K562 (cell line): ENCODE results near the gene LMNTD2. TPM values are rescaled to one million over a fixed set of nuclear protein-coding genes. Genes with fewer than 3 reads are reported as not detected.

Experiments used
- BACH1 ChIP-seq: fragments of 200-800 bp; sonication (Bioruptor generic); IDR thresholded peaks from 2 replicates; pipeline ENCODE4 v1.6.1; 2016; ENCODE audit warnings: missing genetic modification characterization, missing compliant biosample characterization
- MAFG ChIP-seq: fragments of 450-650 bp; conservative IDR thresholded peaks from 2 replicates; pipeline ENCODE4 v1.6.1; 2016; ENCODE audit warnings: missing genetic modification characterization, missing compliant biosample characterization
- XRCC5 ChIP-seq: fragments of 200-400 bp; formaldehyde crosslinking; IDR thresholded peaks from 2 replicates; pipeline ENCODE4 v1.6.1; 2017; ENCODE audit warnings: low read depth, mild to moderate bottlenecking, low read length
- ZBTB7A ChIP-seq: IDR thresholded peaks from 2 replicates; pipeline ENCODE4 v1.6.1; 2011; ENCODE audit warnings: low read depth, mild to moderate bottlenecking, low read length, moderate library complexity, borderline replicate concordance; ENCODE audit not compliant: control insufficient read depth
- polyA plus RNA-seq, 8 experiments: library from polyadenylated mRNA; depleted of rRNA in 4 of 8; stranded (reverse) in 5 of 8; unstranded in 3 of 8; fragments of >200 nt; fragmentation: Nextera tagmentation in 2 of 8; fragmentation: Illumina TruSeq in 1 of 8; extraction: Ambion mirVana in 2 of 8; extraction: Trizol in 1 of 8; gene quantifications; 2 replicates each; pipeline versions ENCODE4 v1.2.1 to v1.2.3, GENCODE V29; 2011 to 2014; ENCODE audit warnings: inconsistent platforms in 1 of 8, missing spikeins in 1 of 8
- total RNA-seq, 7 experiments: library from RNA; depleted of rRNA in 6 of 7; stranded (reverse); fragments of >200 nt in 6 of 7; fragmentation: Illumina TruSeq in 2 of 7; extraction: Trizol in 2 of 7; gene quantifications; 2 replicates each; pipeline versions ENCODE4 v1.2.1 to v1.2.3, GENCODE V29; 2011 to 2021; ENCODE audit warnings: low replicate concordance in 1 of 7
- TF ChIP-seq, protein P1 (sequence below): sonication (generic); formaldehyde crosslinking; IDR thresholded peaks from 2 replicates; pipeline ENCODE4 v1.8.1; 2023; ENCODE audit warnings: mild to moderate bottlenecking, missing genetic modification reagents
- TF ChIP-seq, protein P2 (sequence below): sonication (generic); IDR thresholded peaks from 2 replicates; pipeline ENCODE4 v1.6.1; 2016
- TF ChIP-seq, protein P3 (sequence below): IDR thresholded peaks from 3 replicates; pipeline ENCODE4 v1.6.1; 2011; ENCODE audit warnings: borderline replicate concordance, mild to moderate bottlenecking; ENCODE audit not compliant: insufficient read length, insufficient read depth

The LMNTD2 gene
- total and polyA plus RNA-seq, 9 of the 15 experiments (the other 6 are each of a cell fraction or from before 2014, with no cell fraction given), result 0.48 to 4.2 (median 1.5) TPM; not detected in 3

DNA sequence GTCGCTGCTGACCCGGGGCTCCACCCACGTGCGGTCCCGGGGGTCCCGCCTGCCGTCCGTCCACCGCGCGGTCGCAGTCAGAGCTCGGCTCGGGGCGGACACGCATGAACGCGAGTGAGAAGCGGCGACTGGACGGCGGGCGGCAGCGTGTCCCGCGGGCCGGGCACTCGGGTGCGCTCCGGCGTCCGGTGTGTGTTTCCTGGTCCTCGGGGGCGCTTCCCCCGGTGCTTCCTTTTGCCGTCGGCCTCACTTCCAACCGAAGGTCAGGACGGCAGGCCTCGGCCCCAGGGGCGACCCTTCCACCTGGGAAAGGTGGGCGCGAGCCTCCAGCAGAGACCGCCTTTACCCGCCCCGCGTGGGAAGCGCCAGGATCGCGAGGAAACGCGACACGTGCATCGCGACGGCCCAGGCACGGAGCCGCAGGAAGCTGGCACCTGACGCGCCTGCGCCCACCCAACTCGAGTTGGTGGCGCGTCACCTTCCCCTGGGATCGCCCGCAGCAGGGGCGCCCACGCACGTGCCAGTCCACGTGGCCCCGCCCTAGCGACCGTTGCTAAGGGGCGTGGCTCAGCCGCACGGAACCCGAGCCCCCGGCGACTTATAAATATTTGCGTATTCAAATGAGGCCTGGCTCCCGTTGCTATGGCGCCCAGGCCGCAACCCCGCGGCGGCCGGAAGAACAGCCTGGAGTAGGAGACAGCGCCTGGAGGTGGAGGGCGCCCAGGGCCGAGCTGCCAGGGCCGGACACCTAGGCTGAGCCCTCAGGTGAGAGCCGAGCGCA, 23.5 kb downstream of the LMNTD2 start, which contains the start of gene LRRC56 (continued):
- TF ChIP-seq BACH1 (tag), result no peak
- TF ChIP-seq, protein P1, sequence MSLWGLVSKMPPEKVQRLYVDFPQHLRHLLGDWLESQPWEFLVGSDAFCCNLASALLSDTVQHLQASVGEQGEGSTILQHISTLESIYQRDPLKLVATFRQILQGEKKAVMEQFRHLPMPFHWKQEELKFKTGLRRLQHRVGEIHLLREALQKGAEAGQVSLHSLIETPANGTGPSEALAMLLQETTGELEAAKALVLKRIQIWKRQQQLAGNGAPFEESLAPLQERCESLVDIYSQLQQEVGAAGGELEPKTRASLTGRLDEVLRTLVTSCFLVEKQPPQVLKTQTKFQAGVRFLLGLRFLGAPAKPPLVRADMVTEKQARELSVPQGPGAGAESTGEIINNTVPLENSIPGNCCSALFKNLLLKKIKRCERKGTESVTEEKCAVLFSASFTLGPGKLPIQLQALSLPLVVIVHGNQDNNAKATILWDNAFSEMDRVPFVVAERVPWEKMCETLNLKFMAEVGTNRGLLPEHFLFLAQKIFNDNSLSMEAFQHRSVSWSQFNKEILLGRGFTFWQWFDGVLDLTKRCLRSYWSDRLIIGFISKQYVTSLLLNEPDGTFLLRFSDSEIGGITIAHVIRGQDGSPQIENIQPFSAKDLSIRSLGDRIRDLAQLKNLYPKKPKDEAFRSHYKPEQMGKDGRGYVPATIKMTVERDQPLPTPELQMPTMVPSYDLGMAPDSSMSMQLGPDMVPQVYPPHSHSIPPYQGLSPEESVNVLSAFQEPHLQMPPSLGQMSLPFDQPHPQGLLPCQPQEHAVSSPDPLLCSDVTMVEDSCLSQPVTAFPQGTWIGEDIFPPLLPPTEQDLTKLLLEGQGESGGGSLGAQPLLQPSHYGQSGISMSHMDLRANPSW, result 0 out of 2 replicates have a peak, but pooled peaks have one; percentile 39
- TF ChIP-seq ZBTB7A, result peak; percentile 20; the same call in 1 of the 2 replicates
- no peak for TF ChIP-seq MAFG (tag)
- TF ChIP-seq, protein P2, sequence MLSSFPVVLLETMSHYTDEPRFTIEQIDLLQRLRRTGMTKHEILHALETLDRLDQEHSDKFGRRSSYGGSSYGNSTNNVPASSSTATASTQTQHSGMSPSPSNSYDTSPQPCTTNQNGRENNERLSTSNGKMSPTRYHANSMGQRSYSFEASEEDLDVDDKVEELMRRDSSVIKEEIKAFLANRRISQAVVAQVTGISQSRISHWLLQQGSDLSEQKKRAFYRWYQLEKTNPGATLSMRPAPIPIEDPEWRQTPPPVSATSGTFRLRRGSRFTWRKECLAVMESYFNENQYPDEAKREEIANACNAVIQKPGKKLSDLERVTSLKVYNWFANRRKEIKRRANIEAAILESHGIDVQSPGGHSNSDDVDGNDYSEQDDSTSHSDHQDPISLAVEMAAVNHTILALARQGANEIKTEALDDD, result no peak
- TF ChIP-seq XRCC5, result no peak
- TF ChIP-seq, protein P3, sequence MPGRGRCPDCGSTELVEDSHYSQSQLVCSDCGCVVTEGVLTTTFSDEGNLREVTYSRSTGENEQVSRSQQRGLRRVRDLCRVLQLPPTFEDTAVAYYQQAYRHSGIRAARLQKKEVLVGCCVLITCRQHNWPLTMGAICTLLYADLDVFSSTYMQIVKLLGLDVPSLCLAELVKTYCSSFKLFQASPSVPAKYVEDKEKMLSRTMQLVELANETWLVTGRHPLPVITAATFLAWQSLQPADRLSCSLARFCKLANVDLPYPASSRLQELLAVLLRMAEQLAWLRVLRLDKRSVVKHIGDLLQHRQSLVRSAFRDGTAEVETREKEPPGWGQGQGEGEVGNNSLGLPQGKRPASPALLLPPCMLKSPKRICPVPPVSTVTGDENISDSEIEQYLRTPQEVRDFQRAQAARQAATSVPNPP, result no peak
